Activated CD8-positive, alpha-beta memory T cell treated with anti-CD3 and anti-CD28 coated beads for 36 hours (primary cell): ENCODE results near the gene HERPUD2. TPM values are rescaled to one million over a fixed set of nuclear protein-coding genes. Genes with fewer than 3 reads are reported as not detected.

ENCODE experiments used
- CTCF ChIA-PET: fragments of 350-600 bp; sonication (Branson Sonifier 250); formaldehyde crosslinking; loops from one replicate; lab custom pipeline; 2021; ENCODE audit warnings: antibody characterized with exemption; lab: Charles Lee
- POLR2A ChIA-PET: fragments of 350-600 bp; sonication (Branson Sonifier 250); formaldehyde crosslinking; loops from one replicate; lab custom pipeline; 2021; ENCODE audit warnings: antibody characterized with exemption; lab: Charles Lee
- total RNA-seq, 2 experiments: library from RNA; stranded (reverse); gene quantifications; one replicate each; pipeline ENCODE4 v1.2.3, GENCODE V29; 2021

HERPUD2 gene
- 10 to 100 TPM; 27.3 to 29.2 TPM for total RNA-seq

GRCh38 chr7:35694784-35695472 is at the start of gene HERPUD2:
TSS of gene HERPUD2 (minus strand) at chr7:35695135. CDS start at chr7:35694330, 805 bp downstream.
- POLR2A ChIA-PET = interaction anchor here (0.5 to 3.3 kb wide), 8 partner anchors 10 to 106 kb away, joined by 3 to 38 read pairs (median 4); partner anchors contain the start of gene SEPTIN7
- CTCF ChIA-PET = interaction anchor here (0.7 to 3.0 kb wide), 7 partner anchors 15 to 212 kb away, joined by 3 to 9 read pairs (median 3); no protein-coding TSS in a partner anchor

GRCh38 chr7:35738889-35739288 is 44.0 kb upstream of the HERPUD2 start:
- CTCF ChIA-PET = no interaction called here

GRCh38 chr7:35736725-35737124 is 41.8 kb upstream of the HERPUD2 start:
- POLR2A ChIA-PET = no interaction called here

More at GRCh38 chr7:35738889-35739288, 44.0 kb upstream of the HERPUD2 start:
- POLR2A ChIA-PET = no interaction called here

GRCh38 chr7:35735396-35735795 is 40.5 kb upstream of the HERPUD2 start:
- CTCF ChIA-PET = no interaction called here
- POLR2A ChIA-PET = no interaction called here

More at GRCh38 chr7:35736725-35737124, 41.8 kb upstream of the HERPUD2 start:
- CTCF ChIA-PET = no interaction called here

GRCh38 chr7:35734001-35734483 is 39.1 kb upstream of the HERPUD2 start:
- CTCF ChIA-PET = no interaction called here

GRCh38 chr7:35731349-35731748 is 36.4 kb upstream of the HERPUD2 start:
- CTCF ChIA-PET = interaction anchor here (0.6 to 0.7 kb wide), 2 partner anchors 23 to 57 kb away, joined by 3 to 4 read pairs; no protein-coding TSS in a partner anchor
- POLR2A ChIA-PET = interaction anchor here (0.6 kb wide), 1 partner anchor 28 kb away, joined by 8 read pairs; no protein-coding TSS in a partner anchor

More at GRCh38 chr7:35734001-35734483, 39.1 kb upstream of the HERPUD2 start:
- POLR2A ChIA-PET = no interaction called here

GRCh38 chr7:35729061-35729783 is 34.3 kb upstream of the HERPUD2 start:
- POLR2A ChIA-PET = interaction anchor here (0.5 to 3.1 kb wide), 8 partner anchors 23 to 798 kb away, joined by 3 to 21 read pairs (median 8); partner anchors contain the start of genes HERPUD2 and SEPTIN7
- CTCF ChIA-PET = interaction anchor here (0.6 to 2.3 kb wide), 3 partner anchors 32 to 87 kb away, joined by 3 to 9 read pairs (median 4); partner anchors contain the start of gene HERPUD2

GRCh38 chr7:35728412-35729060 is 33.6 kb upstream of the HERPUD2 start:
- POLR2A ChIA-PET = interaction anchor here (1.0 to 3.1 kb wide), 5 partner anchors 28 to 72 kb away, joined by 6 to 21 read pairs (median 11); partner anchors contain the start of genes HERPUD2 and SEPTIN7

GRCh38 chr7:35727571-35727970 is 32.6 kb upstream of the HERPUD2 start:
- ChIA-PET POLR2A (interaction anchor here (0.7 to 1.0 kb wide), 3 partner anchors 28 to 73 kb away, joined by 3 to 5 read pairs (median 3); partner anchors contain the start of gene SEPTIN7), CTCF (interaction anchor here (1.5 kb wide), 1 partner anchor 32 kb away, joined by 3 read pairs; no protein-coding TSS in a partner anchor)

More at GRCh38 chr7:35728412-35729060, 33.6 kb upstream of the HERPUD2 start:
- CTCF ChIA-PET = interaction anchor here (0.6 to 2.3 kb wide), 2 partner anchors 34 to 86 kb away, joined by 4 to 9 read pairs; partner anchors contain the start of gene HERPUD2

GRCh38 chr7:35726654-35727053 is 31.7 kb upstream of the HERPUD2 start:
- ChIA-PET CTCF (interaction anchor here (1.0 to 2.3 kb wide), 3 partner anchors 15 to 69 kb away, joined by 3 to 8 read pairs (median 3); no protein-coding TSS in a partner anchor), POLR2A (interaction anchor here (1.5 kb wide), 1 partner anchor 32 kb away, joined by 4 read pairs; the partner anchor contains the start of gene HERPUD2)

GRCh38 chr7:35725280-35725680 is 30.3 kb upstream of the HERPUD2 start:
- CTCF ChIA-PET = interaction anchor here (1.0 to 2.7 kb wide), 7 partner anchors 11 to 182 kb away, joined by 3 to 11 read pairs (median 5); partner anchors contain the start of gene SEPTIN7

GRCh38 chr7:35723011-35723410 is 28.1 kb upstream of the HERPUD2 start:
- CTCF ChIA-PET = interaction anchor here (1.1 to 1.5 kb wide), 2 partner anchors 29 to 78 kb away, joined by 6 to 9 read pairs; partner anchors contain the start of genes HERPUD2 and SEPTIN7
- POLR2A ChIA-PET = interaction anchor here (1.1 to 2.2 kb wide), 3 partner anchors 28 to 78 kb away, joined by 4 to 8 read pairs (median 4); partner anchors contain the start of genes HERPUD2 and SEPTIN7

More at GRCh38 chr7:35725280-35725680, 30.3 kb upstream of the HERPUD2 start:
- POLR2A ChIA-PET = interaction anchor here (1.5 to 1.6 kb wide), 2 partner anchors 30 to 75 kb away, joined by 4 to 9 read pairs; partner anchors contain the start of genes HERPUD2 and SEPTIN7

- CTCF ChIA-PET = interaction anchor here (0.7 to 1.5 kb wide), 3 partner anchors 18 to 79 kb away, joined by 3 to 9 read pairs (median 6); partner anchors contain the start of genes HERPUD2 and SEPTIN7
- POLR2A ChIA-PET = interaction anchor here (1.1 to 2.2 kb wide), 3 partner anchors 27 to 78 kb away, joined by 4 to 8 read pairs (median 4); partner anchors contain the start of genes HERPUD2 and SEPTIN7
Observed at GRCh38 chr7:35722054-35722849, 27.3 kb upstream of the HERPUD2 start.

- ChIA-PET CTCF (no interaction called here), POLR2A (no interaction called here)
Observed at GRCh38 chr7:35721288-35721687, 26.4 kb upstream of the HERPUD2 start.

- POLR2A ChIA-PET = no interaction called here
- CTCF ChIA-PET = no interaction called here
Observed at GRCh38 chr7:35720849-35721248, 25.9 kb upstream of the HERPUD2 start.

GRCh38 chr7:35720032-35720431 is 25.1 kb upstream of the HERPUD2 start:
- POLR2A ChIA-PET = no interaction called here
- CTCF ChIA-PET = no interaction called here

- POLR2A ChIA-PET = no interaction called here
- CTCF ChIA-PET = no interaction called here
Observed at GRCh38 chr7:35718047-35718446, 23.1 kb upstream of the HERPUD2 start.
